ENCODE results near the gene ADAM10. TPM values are rescaled to one million over a fixed set of nuclear protein-coding genes. Genes with fewer than 3 reads are reported as not detected.

Gene ADAM10
- total RNA-seq, 1 donor from 2014 or later = 190 TPM

GRCh38 chr15:58671186-58671585 is 78.3 kb downstream of the ADAM10 start:
- DNase-seq (ENCODE audit: low spot score in 2 of 2, unreplicated experiment in 2 of 2) = no peak
- TF ChIP-seq, protein P1, sequence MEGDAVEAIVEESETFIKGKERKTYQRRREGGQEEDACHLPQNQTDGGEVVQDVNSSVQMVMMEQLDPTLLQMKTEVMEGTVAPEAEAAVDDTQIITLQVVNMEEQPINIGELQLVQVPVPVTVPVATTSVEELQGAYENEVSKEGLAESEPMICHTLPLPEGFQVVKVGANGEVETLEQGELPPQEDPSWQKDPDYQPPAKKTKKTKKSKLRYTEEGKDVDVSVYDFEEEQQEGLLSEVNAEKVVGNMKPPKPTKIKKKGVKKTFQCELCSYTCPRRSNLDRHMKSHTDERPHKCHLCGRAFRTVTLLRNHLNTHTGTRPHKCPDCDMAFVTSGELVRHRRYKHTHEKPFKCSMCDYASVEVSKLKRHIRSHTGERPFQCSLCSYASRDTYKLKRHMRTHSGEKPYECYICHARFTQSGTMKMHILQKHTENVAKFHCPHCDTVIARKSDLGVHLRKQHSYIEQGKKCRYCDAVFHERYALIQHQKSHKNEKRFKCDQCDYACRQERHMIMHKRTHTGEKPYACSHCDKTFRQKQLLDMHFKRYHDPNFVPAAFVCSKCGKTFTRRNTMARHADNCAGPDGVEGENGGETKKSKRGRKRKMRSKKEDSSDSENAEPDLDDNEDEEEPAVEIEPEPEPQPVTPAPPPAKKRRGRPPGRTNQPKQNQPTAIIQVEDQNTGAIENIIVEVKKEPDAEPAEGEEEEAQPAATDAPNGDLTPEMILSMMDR (IDR thresholded peaks at IDR 0.05; ENCODE audit: unreplicated experiment) = no peak
- Mint-ChIP-seq H3K4me1 (peaks cover 5% of the 10 kb centered on the region), H3K27ac (peak overlapping the region; percentile 5), H3K9me3 (no peaks in the 10 kb centered on the region), H3K36me3 (peaks cover 2% of the 10 kb centered on the region), H3K27me3 (ENCODE audit: low read depth) (no peaks in the 10 kb centered on the region), H3K4me3 (no peak overlapping the region)

DNA sequence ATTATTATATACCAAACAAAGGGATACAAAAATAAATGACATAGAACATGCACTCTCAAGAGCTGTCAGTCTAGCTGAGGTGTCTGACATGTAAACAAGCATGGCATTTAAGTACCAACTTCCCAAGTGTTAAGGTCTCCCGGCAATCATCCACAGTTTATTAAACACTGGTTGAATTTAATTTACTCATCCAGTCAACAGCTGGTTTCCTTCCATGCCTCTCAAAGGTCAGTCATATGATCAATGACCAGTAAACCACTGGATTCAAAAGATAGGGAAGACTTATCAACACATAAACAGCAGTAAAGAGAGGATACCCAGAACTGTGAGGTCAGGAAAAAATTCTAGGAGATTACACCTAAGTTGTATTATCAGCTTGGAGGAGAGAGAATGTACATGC is 80.4 kb downstream of the ADAM10 start:
- Mint-ChIP-seq H3K27ac (no peak overlapping the region), H3K4me1 (peaks cover 5% of the 10 kb centered on the region), H3K9me3 (no peaks in the 10 kb centered on the region), H3K36me3 (peaks cover 8% of the 10 kb centered on the region), H3K4me3 (no peak overlapping the region), H3K27me3 (ENCODE audit: low read depth) (no peaks in the 10 kb centered on the region)
- TF ChIP-seq, protein P1 (IDR thresholded peaks at IDR 0.05; ENCODE audit: unreplicated experiment) = no peak
- DNase-seq (ENCODE audit: low spot score in 2 of 2, unreplicated experiment in 2 of 2) = no peak

DNA sequence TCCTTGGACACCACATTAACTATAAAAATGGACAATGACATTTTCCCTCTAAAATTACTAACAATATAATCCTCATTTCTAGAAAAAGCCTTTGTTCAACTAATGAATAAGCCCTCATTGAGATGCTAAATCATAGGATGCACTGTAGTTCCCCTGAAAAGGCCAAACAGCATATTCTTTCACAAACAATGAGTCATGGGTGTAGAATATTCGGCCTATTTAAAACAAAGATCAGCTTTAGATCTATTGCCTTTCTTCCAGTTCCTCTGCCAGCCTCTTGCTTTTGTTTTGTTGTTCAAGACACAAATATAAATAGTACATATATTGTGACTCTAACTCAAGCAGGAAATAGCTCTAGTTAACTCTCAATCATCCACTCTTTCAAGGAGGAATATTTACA is 82.5 kb downstream of the ADAM10 start:
- peaks cover 5% of the 10 kb centered on the region for H3K4me1 Mint-ChIP-seq

GRCh38 chr15:58665672-58666071 is 83.8 kb downstream of the ADAM10 start:
- Mint-ChIP-seq H3K4me3 (no peak overlapping the region), H3K9me3 (peaks cover 13% of the 10 kb centered on the region), H3K27ac (no peak overlapping the region), H3K36me3 (peaks cover 35% of the 10 kb centered on the region), H3K4me1 (peaks cover 4% of the 10 kb centered on the region), H3K27me3 (ENCODE audit: low read depth) (no peaks in the 10 kb centered on the region)
- TF ChIP-seq, protein P1 (IDR thresholded peaks at IDR 0.05; ENCODE audit: unreplicated experiment) = no peak
- no peak for DNase-seq (ENCODE audit: low spot score in 2 of 2, unreplicated experiment in 2 of 2)

More for the DNA sequence above, 82.5 kb downstream of the ADAM10 start:
- Mint-ChIP-seq H3K4me3 (no peak overlapping the region), H3K27me3 (ENCODE audit: low read depth) (no peaks in the 10 kb centered on the region), H3K27ac (no peak overlapping the region), H3K9me3 (peaks cover under 1% of the 10 kb centered on the region), H3K36me3 (peaks cover 22% of the 10 kb centered on the region)
- DNase-seq (ENCODE audit: low spot score in 2 of 2, unreplicated experiment in 2 of 2) = no peak
- TF ChIP-seq, protein P1 (IDR thresholded peaks at IDR 0.05; ENCODE audit: unreplicated experiment) = no peak

GRCh38 chr15:58650102-58650501 is 99.4 kb downstream of the ADAM10 start:
- Mint-ChIP-seq H3K27ac (no peak overlapping the region), H3K9me3 (peaks cover 36% of the 10 kb centered on the region), H3K4me1 (no peaks in the 10 kb centered on the region), H3K36me3 (peaks cover 52% of the 10 kb centered on the region), H3K4me3 (no peak overlapping the region), H3K27me3 (ENCODE audit: low read depth) (no peaks in the 10 kb centered on the region)
- TF ChIP-seq, protein P1 (IDR thresholded peaks at IDR 0.05; ENCODE audit: unreplicated experiment) = no peak
- no peak for DNase-seq (ENCODE audit: low spot score in 2 of 2, unreplicated experiment in 2 of 2)

DNA sequence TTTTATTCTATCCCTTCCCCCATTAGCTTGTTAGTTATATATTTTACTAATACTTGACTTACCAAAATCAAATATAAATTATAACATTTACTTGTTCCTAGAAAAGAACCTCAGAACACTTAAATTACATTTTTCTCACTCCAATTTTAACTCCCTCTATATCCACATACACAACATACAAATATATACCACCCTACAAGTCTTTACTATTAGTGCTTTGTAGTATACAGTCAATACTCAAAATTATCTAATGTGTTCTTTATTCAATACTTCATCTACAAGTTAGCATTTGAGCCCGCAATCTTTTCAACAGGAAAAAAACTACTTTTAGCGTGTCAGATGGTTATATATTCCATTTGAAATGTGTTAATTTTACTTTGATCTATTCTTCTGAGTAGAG is 100.3 kb downstream of the ADAM10 start:
- TF ChIP-seq, protein P1 (IDR thresholded peaks at IDR 0.05; ENCODE audit: unreplicated experiment) = no peak
- no peak overlapping the region for H3K4me3 Mint-ChIP-seq
- no peak for DNase-seq (ENCODE audit: low spot score in 2 of 2, unreplicated experiment in 2 of 2)
- peaks cover 46% of the 10 kb centered on the region for H3K36me3 Mint-ChIP-seq
- H3K9me3 Mint-ChIP-seq = peaks cover 28% of the 10 kb centered on the region
- no peaks in the 10 kb centered on the region for H3K4me1 Mint-ChIP-seq
- H3K27ac Mint-ChIP-seq = no peak overlapping the region
- H3K27me3 Mint-ChIP-seq (ENCODE audit: low read depth) = no peaks in the 10 kb centered on the region
